SK-N-SH treated with all-trans-retinoic acid at 6 μM for 48 hours (cell line): Measurements from ENCODE around the gene ZMYND11.

Experiments
- ATAC-seq: fragments of 200-7000 bp; cut with Tn5 transposase; 3 replicates; pipeline ENCODE4 v1.9.1; 2020; ENCODE audit warnings: mild to moderate bottlenecking, moderate library complexity
- ARNTL ChIP-seq: fragments of 450-650 bp; formaldehyde crosslinking; IDR thresholded peaks from 2 replicates; pipeline ENCODE4 v1.5.0; 2020; ENCODE audit warnings: low read depth, mild to moderate bottlenecking, moderate library complexity, borderline replicate concordance
- BACH2 ChIP-seq: fragments of 250-450 bp; sonication (Bioruptor Pico); IDR thresholded peaks from 2 replicates; pipeline ENCODE4 v1.9.0; 2021; ENCODE audit warnings: mild to moderate bottlenecking, borderline replicate concordance
- CSDC2 ChIP-seq: fragments of 250-450 bp; sonication (Bioruptor Pico); IDR thresholded peaks from 2 replicates; pipeline ENCODE4 v1.5.0; 2020; ENCODE audit warnings: mild to moderate bottlenecking, moderate library complexity
- CSRNP3 ChIP-seq: fragments of 250-450 bp; sonication (Bioruptor Pico); IDR thresholded peaks from 2 replicates; pipeline ENCODE4 v1.5.1; 2021; ENCODE audit warnings: mild to moderate bottlenecking, moderate library complexity
- ESRRG ChIP-seq: fragments of 250-450 bp; sonication (Bioruptor Pico); IDR thresholded peaks from 2 replicates; pipeline ENCODE4 v1.6.1; 2021; ENCODE audit warnings: mild to moderate bottlenecking
- GLIS3 ChIP-seq: fragments of 250-450 bp; sonication (Bioruptor Pico); IDR thresholded peaks from 2 replicates; pipeline ENCODE4 v1.5.0; 2020; ENCODE audit warnings: mild to moderate bottlenecking, moderate library complexity
- ISL1 ChIP-seq: fragments of 250-450 bp; sonication (Bioruptor Pico); IDR thresholded peaks from 2 replicates; pipeline ENCODE4 v2.1.2; 2022; ENCODE audit warnings: mild to moderate bottlenecking, moderate library complexity
- OSR1 ChIP-seq: fragments of 250-450 bp; sonication (Bioruptor Pico); IDR thresholded peaks from 2 replicates; pipeline ENCODE4 v1.8.0; 2022; ENCODE audit warnings: moderate library complexity, mild to moderate bottlenecking, inconsistent platforms
- PATZ1 ChIP-seq: fragments of 250-450 bp; sonication (Bioruptor Pico); IDR thresholded peaks from 2 replicates; pipeline ENCODE4 v1.8.0; 2020; ENCODE audit warnings: mild to moderate bottlenecking, moderate library complexity, borderline replicate concordance
- PPARA ChIP-seq: fragments of 250-450 bp; sonication (Bioruptor Pico); IDR thresholded peaks from 2 replicates; pipeline ENCODE4 v1.5.0; 2020; ENCODE audit warnings: mild to moderate bottlenecking, borderline replicate concordance
- RARB ChIP-seq: fragments of 250-450 bp; sonication (Bioruptor Pico); IDR thresholded peaks from 2 replicates; pipeline ENCODE4 v1.8.0; 2021; ENCODE audit warnings: mild to moderate bottlenecking, moderate library complexity
- SNAI2 ChIP-seq: fragments of 250-450 bp; sonication (Bioruptor Pico); IDR thresholded peaks from 2 replicates; pipeline ENCODE4 v1.5.0; 2020; ENCODE audit warnings: mild to moderate bottlenecking, moderate library complexity
- TCF4 ChIP-seq: fragments of 250-450 bp; sonication (Bioruptor Pico); IDR thresholded peaks from 2 replicates; pipeline ENCODE4 v1.8.0; 2021; ENCODE audit warnings: mild to moderate bottlenecking, moderate library complexity, borderline replicate concordance
- TOX ChIP-seq: fragments of 250-450 bp; sonication (Bioruptor Pico); IDR thresholded peaks from 2 replicates; pipeline ENCODE4 v1.8.0; 2021; ENCODE audit warnings: mild to moderate bottlenecking, moderate library complexity, borderline replicate concordance
- ZC3H10 ChIP-seq: fragments of 250-450 bp; sonication (Bioruptor Pico); IDR thresholded peaks from 2 replicates; pipeline ENCODE4 v1.5.1; 2021; ENCODE audit warnings: mild to moderate bottlenecking, moderate library complexity
- ZFP3 ChIP-seq: fragments of 250-450 bp; sonication (Bioruptor Pico); IDR thresholded peaks from 2 replicates; pipeline ENCODE4 v1.5.0; 2020; ENCODE audit warnings: mild to moderate bottlenecking, moderate library complexity
- ZFP30 ChIP-seq: fragments of 450-650 bp; formaldehyde crosslinking; IDR thresholded peaks from 2 replicates; pipeline ENCODE4 v1.5.0; 2022; ENCODE audit warnings: mild to moderate bottlenecking, moderate library complexity
- ZNF70 ChIP-seq: fragments of 450-650 bp; formaldehyde crosslinking; IDR thresholded peaks from 2 replicates; pipeline ENCODE4 v1.5.0; 2020; ENCODE audit warnings: mild to moderate bottlenecking, moderate library complexity
- ZNF8 ChIP-seq: fragments of 450-650 bp; formaldehyde crosslinking; IDR thresholded peaks from 2 replicates; pipeline ENCODE4 v1.5.0; 2020; ENCODE audit warnings: mild to moderate bottlenecking, moderate library complexity
- TF ChIP-seq, protein P1 (sequence below): fragments of 250-450 bp; sonication (Bioruptor Pico); IDR thresholded peaks from 2 replicates; pipeline ENCODE4 v1.5.1; 2020; ENCODE audit warnings: low read depth, mild to moderate bottlenecking, moderate library complexity
- TF ChIP-seq, protein P2 (sequence below): fragments of 250-450 bp; sonication (Bioruptor Pico); IDR thresholded peaks from 2 replicates; pipeline ENCODE4 v1.8.0; 2021; ENCODE audit warnings: low read depth, mild to moderate bottlenecking, moderate library complexity, borderline replicate concordance

Gene ZMYND11

DNA sequence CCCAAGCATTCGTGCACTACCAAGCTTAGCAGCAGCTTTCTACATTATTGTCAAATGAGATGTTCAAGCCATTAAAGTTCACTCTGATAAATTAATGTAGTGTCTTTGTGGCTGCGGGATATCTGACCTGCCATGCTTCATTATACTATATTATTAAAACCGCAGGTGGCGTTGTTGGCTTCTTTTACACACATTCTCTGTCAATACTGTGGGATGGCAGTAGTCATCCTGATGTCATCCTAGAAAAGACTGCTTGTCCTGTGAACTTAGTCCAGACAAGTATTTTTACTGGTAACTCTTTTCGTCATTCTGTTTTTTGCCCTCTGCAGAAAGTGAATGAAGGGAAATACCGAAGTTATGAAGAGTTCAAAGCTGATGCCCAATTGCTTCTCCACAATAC, 103.9 kb downstream of the ZMYND11 start:
- ATAC-seq: no peak
- TF ChIP-seq SNAI2 (CRISPR knock-in tag) (no peak), OSR1 (CRISPR knock-in tag) (no peak), PATZ1 (CRISPR knock-in tag) (no peak), RARB (CRISPR knock-in tag) (no peak), ZNF8 (CRISPR knock-in tag) (no peak), CSRNP3 (CRISPR knock-in tag) (no peak), CSDC2 (no peak), ZFP30 (CRISPR knock-in tag) (no peak), ZC3H10 (CRISPR knock-in tag) (no peak), ZNF70 (CRISPR knock-in tag) (no peak), ZFP3 (CRISPR knock-in tag) (no peak), GLIS3 (CRISPR knock-in tag) (no peak), PPARA (CRISPR knock-in tag) (no peak), TOX (CRISPR knock-in tag) (no peak), BACH2 (CRISPR knock-in tag) (no peak), ARNTL (CRISPR knock-in tag) (no peak)
- TF ChIP-seq, protein P1, sequence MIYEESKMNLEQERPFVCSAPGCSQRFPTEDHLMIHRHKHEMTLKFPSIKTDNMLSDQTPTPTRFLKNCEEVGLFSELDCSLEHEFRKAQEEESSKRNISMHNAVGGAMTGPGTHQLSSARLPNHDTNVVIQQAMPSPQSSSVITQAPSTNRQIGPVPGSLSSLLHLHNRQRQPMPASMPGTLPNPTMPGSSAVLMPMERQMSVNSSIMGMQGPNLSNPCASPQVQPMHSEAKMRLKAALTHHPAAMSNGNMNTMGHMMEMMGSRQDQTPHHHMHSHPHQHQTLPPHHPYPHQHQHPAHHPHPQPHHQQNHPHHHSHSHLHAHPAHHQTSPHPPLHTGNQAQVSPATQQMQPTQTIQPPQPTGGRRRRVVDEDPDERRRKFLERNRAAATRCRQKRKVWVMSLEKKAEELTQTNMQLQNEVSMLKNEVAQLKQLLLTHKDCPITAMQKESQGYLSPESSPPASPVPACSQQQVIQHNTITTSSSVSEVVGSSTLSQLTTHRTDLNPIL (CRISPR knock-in tag): no peak

DNA sequence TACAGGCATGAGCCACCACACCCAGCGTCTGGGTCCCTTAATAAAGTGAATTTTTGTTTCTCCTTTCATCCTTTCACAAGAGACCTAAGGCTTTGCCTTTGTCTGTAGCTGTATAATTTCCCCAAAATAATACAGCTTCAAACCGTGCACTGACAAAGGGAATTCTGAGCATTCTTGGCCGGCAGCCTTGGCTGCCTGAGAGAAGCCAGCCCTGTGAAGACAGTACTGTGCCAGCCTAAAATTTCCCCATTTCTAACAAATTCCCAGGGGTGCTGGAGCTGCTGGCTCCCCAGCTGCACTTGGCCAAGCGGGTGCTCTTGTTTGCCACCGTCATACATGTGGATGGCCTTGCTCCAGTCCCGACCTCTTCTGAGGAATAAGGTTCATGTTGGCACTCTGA, 106.2 kb downstream of the ZMYND11 start:
- no peak for TF ChIP-seq ARNTL (CRISPR knock-in tag)
- no peak for TF ChIP-seq BACH2 (CRISPR knock-in tag)
- TF ChIP-seq OSR1 (CRISPR knock-in tag): no peak
- no peak for TF ChIP-seq RARB (CRISPR knock-in tag)
- TF ChIP-seq ZNF8 (CRISPR knock-in tag): no peak
- no peak for TF ChIP-seq ZC3H10 (CRISPR knock-in tag)
- no peak for TF ChIP-seq TCF4 (CRISPR knock-in tag)
- TF ChIP-seq CSRNP3 (CRISPR knock-in tag): no peak
- TF ChIP-seq PATZ1 (CRISPR knock-in tag): no peak
- no peak for TF ChIP-seq ISL1
- TF ChIP-seq TOX (CRISPR knock-in tag): no peak
- TF ChIP-seq ESRRG (CRISPR knock-in tag): no peak
- no peak for ATAC-seq

DNA sequence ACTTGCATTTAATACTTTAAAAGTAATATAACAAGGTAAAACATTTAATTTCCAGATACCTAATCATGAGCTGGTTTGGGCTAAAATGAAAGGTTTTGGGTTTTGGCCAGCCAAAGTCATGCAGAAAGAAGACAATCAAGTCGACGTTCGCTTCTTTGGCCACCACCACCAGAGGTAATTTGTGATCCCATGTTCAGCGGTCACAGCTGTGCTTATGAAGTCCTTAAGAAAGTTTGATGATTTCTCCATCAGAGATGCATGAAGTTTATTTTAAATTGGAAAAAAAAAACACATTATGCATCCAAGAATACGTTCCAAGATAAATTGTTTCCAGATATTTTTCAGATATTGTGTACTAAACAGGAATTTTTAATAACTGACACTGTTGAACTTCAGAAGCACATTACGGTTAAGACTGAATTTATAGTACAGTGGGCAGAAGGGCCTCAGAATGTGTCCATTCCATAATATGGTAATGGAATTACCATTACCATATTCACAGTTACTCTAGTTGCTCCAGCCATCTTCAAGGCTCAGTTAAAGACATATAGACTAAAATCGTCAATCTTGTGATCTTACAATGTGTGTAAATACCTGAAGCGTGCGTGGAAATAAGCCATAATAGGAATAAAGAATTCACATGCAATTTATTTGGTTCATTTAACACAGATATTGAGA, 106.8 kb downstream of the ZMYND11 start:
- ATAC-seq: no peak
- TF ChIP-seq PATZ1 (CRISPR knock-in tag): no peak
- no peak for TF ChIP-seq ZC3H10 (CRISPR knock-in tag)
- TF ChIP-seq, protein P2, sequence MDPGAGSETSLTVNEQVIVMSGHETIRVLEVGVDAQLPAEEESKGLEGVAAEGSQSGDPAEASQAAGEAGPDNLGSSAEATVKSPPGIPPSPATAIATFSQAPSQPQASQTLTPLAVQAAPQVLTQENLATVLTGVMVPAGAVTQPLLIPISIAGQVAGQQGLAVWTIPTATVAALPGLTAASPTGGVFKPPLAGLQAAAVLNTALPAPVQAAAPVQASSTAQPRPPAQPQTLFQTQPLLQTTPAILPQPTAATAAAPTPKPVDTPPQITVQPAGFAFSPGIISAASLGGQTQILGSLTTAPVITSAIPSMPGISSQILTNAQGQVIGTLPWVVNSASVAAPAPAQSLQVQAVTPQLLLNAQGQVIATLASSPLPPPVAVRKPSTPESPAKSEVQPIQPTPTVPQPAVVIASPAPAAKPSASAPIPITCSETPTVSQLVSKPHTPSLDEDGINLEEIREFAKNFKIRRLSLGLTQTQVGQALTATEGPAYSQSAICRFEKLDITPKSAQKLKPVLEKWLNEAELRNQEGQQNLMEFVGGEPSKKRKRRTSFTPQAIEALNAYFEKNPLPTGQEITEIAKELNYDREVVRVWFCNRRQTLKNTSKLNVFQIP (CRISPR knock-in tag): no peak
- no peak for TF ChIP-seq BACH2 (CRISPR knock-in tag)
- no peak for TF ChIP-seq ZFP30 (CRISPR knock-in tag)
- TF ChIP-seq, protein P1 (CRISPR knock-in tag): no peak
- TF ChIP-seq ZNF8 (CRISPR knock-in tag): no peak
- no peak for TF ChIP-seq ZNF70 (CRISPR knock-in tag)
- TF ChIP-seq TOX (CRISPR knock-in tag): no peak
- no peak for TF ChIP-seq CSDC2
